Pancreas (tissue), 10 donors: ENCODE measurements around the gene ADD2. TPM values are rescaled to one million over a fixed set of nuclear protein-coding genes. Genes with fewer than 3 reads are reported as not detected.
"Not testable (repeated sequence)": the region's sequence is repeated elsewhere in the genome, so short reads cannot be mapped to it uniquely, and the experiment has no call there.

ENCODE experiments used
- ATAC-seq, 4 donors: fragments of 200-7000 bp; cut with Tn5 transposase; one replicate each; pipeline versions ENCODE4 v1.8.0 to v1.9.1; 2020; ENCODE audit warnings: mild to moderate bottlenecking in 4 of 4, moderate library complexity in 4 of 4
- DNase-seq, 6 donors: peaks; one replicate each; pipeline ENCODE4 v3.0.0-alpha.2; 2020
- FAIRE-seq: peaks from 2 replicates; lab custom pipeline; 2012; peaks lifted over from hg19 to GRCh38; lab: Jason Lieb, UNC
- H3K27ac ChIP-seq, 4 donors: fragments of 200-600 bp; sonication (generic); 1 replicate in 3 of 4; 2 replicates in 1 of 4; pipeline versions ENCODE4 v1.5.0 to v1.8.0; 2020
- H3K27me3 ChIP-seq, 4 donors: fragments of 200-600 bp; one replicate each; pipeline ENCODE4 v1.8.0; 2021
- H3K36me3 ChIP-seq, 3 donors: fragments of 200-600 bp; sonication (generic) in 1 of 3; one replicate each; pipeline versions ENCODE4 v1.5.0 to v1.8.0; 2020 to 2021
- H3K4me1 ChIP-seq, 3 donors: fragments of 200-600 bp; one replicate each; pipeline ENCODE4 v1.8.0; 2021
- H3K4me3 ChIP-seq, 4 donors: fragments of 200-600 bp; sonication (generic) in 2 of 4; one replicate each; pipeline versions ENCODE4 v1.5.0 to v1.8.0; 2020 to 2021
- H3K9me3 ChIP-seq, 4 donors: fragments of 200-600 bp; one replicate each; pipeline ENCODE4 v1.8.0; 2021
- WGBS, 2 donors: extraction: QIAGEN DNeasy Blood & Tissue Kit; methylation state at CpG; one replicate each; pipeline ENCODE4 v1.1.7; 2013; 5-methylcytosine and 5-hydroxymethylcytosine counted together
- intact Hi-C, 3 donors: fragments of 100-400 bp; cut with DNase I; formaldehyde crosslinking; loops; one replicate each; pipeline versions ENCODE4 v1.11.1 to v1.14.2; 2022
- polyA plus RNA-seq, 2 donors: library from polyadenylated mRNA; stranded (reverse); fragments of 200-250 nt; gene quantifications; one replicate each; pipeline ENCODE4 v1.2.3, GENCODE V29; 2013
- total RNA-seq, 6 donors: library from RNA; stranded (reverse); fragmentation: NEBNext Ultra II Directional in 4 of 6; extraction: Animal tissue kit (Norgen Biotek cat#: 25700) in 4 of 6; gene quantifications; one replicate each; pipeline versions ENCODE4 v1.2.1 to v1.2.4, GENCODE V29; 2021 to 2023
- TF ChIP-seq, protein P1 (sequence below), 4 donors: fragments of 200-600 bp; sonication (generic) in 3 of 4; IDR thresholded peaks; one replicate each; pipeline versions ENCODE4 v1.5.0 to v1.8.0; 2021; ENCODE audit warnings: antibody characterized with exemption in 4 of 4
- donor health status: healthy with polysubstance abuse.
- donor health status: DM: no; HTN: no; CAD: no; lungs with moderate emphysema.
- donor health status: DM: no; HTN: no; CAD: no.
- donor health status: control.
- donor health status: control.
- donor health status: Bipolar disorder and iron deficiency.
- donor health status: DM: yes; HTN: yes; CAD: no.
- donor health status: DM: no; HTN: no; CAD: no.
- donor health status: DM: no; HTN: no; CAD: no.
- donor health status: DM: yes; HTN: yes; CAD: no.

ADD2 gene
- total and polyA plus RNA-seq, 8 donors, result 0.38 to 5.5 (median 3.3) TPM

DNA sequence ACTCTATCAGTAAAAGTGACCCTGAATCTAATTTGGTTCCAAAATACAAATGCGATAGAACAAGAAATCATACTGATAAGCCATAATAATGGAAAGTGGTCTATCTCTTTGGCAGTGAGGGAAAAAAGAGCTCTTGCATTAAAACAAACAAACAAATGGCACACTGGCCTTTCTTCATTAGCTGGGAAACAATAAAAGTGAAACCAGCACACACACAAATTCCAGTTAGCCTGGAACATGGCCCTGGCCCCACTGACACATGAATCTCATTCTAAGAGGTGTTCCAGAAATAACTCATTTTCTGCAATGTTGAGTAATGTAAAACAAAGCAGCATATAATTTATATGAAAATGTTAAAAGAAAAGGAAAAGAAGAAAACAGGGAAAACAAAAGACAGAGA is 135.0 kb downstream of the ADD2 start:
- no peaks in the 10 kb centered on the region for H3K4me1 ChIP-seq
- H3K9me3 ChIP-seq, result no peaks in the 10 kb centered on the region
- no peak overlapping the region for H3K4me3 ChIP-seq
- DNase-seq (no peak), FAIRE-seq (no peak), ATAC-seq (no peak)
- H3K36me3 ChIP-seq, result no peaks in the 10 kb centered on the region
- TF ChIP-seq, protein P1, sequence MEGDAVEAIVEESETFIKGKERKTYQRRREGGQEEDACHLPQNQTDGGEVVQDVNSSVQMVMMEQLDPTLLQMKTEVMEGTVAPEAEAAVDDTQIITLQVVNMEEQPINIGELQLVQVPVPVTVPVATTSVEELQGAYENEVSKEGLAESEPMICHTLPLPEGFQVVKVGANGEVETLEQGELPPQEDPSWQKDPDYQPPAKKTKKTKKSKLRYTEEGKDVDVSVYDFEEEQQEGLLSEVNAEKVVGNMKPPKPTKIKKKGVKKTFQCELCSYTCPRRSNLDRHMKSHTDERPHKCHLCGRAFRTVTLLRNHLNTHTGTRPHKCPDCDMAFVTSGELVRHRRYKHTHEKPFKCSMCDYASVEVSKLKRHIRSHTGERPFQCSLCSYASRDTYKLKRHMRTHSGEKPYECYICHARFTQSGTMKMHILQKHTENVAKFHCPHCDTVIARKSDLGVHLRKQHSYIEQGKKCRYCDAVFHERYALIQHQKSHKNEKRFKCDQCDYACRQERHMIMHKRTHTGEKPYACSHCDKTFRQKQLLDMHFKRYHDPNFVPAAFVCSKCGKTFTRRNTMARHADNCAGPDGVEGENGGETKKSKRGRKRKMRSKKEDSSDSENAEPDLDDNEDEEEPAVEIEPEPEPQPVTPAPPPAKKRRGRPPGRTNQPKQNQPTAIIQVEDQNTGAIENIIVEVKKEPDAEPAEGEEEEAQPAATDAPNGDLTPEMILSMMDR (IDR thresholded peaks at IDR 0.05), result no peak
- intact Hi-C loops, result no loop called here
- no peak overlapping the region for H3K27ac ChIP-seq
- no peaks in the 10 kb centered on the region for H3K27me3 ChIP-seq
- WGBS, 2 donors, result 68 to 81% methylated on average over 1 of the region's 1 CpG

DNA sequence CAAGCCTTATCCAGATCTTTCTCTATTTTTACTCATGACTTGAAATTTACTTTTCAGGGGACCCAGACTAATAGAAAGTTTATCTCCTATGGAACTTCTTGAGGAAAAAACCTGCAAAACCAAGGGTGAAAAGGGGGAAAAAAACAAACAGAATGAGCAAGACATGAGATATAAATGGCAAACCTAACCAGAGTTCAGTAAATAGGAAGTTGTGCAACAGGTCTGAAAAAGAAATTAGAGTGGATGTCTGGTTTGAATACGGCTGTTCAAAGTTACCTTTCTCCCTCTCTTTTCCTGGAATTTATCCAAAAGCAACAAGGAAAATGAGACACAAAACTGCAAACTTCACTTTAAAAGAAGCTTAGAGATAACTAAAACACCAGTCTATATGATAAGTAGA is 135.6 kb downstream of the ADD2 start:
- TF ChIP-seq, protein P1 (IDR thresholded peaks at IDR 0.05), result no peak
- no peak for DNase-seq
- H3K27me3 ChIP-seq, result no peaks in the 10 kb centered on the region
- no peak for FAIRE-seq
- intact Hi-C loops, result no loop called here
- ATAC-seq, result no peak
- no peak overlapping the region for H3K27ac ChIP-seq
- H3K9me3 ChIP-seq, result no peaks in the 10 kb centered on the region
- 55 to 58% methylated on average over 1 of the region's 1 CpG for WGBS, 2 donors
- H3K4me3 ChIP-seq, result no peak overlapping the region
- H3K4me1 ChIP-seq, result no peaks in the 10 kb centered on the region
- no peaks in the 10 kb centered on the region for H3K36me3 ChIP-seq

DNA sequence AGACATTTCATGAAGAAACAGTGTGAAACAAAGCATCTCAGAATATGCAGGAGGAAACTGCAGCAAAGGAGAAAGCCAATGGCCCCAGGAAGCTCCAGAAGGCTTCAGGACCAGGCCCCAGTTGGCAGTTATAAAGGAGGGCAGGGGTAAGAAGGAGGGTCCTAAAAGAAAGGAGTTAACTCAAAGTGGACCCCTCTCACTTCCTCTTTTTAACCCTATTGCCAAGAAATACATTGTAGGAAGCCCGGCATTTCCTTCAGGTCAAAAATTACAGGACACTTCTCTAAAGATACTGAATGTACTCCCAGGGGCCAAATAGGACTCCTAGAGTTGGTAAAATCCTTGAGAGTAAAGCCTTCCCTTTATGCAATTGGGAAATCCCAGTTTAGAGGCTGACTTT is 137.2 kb downstream of the ADD2 start:
- no peak overlapping the region for H3K27ac ChIP-seq
- WGBS, 2 donors, result 88 to 91% methylated on average over 1 of the region's 1 CpG
- no peaks in the 10 kb centered on the region for H3K36me3 ChIP-seq
- DNase-seq (no peak), FAIRE-seq (no peak), ATAC-seq (no peak)
- no peaks in the 10 kb centered on the region for H3K4me1 ChIP-seq
- TF ChIP-seq, protein P1 (IDR thresholded peaks at IDR 0.05), result no peak
- no peak overlapping the region for H3K4me3 ChIP-seq
- intact Hi-C loops, result no loop called here
- H3K27me3 ChIP-seq, result no peaks in the 10 kb centered on the region
- H3K9me3 ChIP-seq, result no peaks in the 10 kb centered on the region

DNA sequence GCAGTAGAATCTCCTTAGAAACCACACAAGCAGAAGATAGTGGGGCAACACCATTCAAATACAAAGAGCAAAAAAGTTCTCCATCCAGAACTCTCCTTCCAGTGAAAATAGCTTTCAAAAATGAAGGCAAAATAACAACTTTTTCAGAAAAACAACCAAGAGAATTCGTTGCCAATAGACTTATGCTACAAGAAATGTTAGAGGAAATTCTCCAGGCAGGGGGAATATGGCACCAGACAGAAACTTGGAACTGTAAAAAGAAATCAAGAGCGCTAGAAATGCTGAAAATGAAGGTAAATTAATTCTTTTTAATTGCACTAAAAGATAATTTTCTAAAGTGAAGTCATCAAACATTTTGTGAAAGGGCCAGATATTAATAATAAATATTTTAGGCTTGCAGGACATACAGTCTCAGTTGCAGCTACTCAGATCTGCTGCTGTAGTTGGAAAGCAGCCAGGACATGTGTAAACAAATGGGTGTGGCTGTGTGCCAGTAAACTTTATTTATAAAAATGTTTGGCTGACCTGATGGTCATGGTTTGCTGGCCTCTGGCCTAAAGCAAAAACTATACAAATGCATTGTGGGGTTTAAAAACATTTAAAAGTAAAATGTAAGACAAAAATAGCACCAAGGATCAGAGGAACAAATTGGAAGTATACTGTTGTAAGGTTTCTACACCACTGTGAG is 140.6 kb downstream of the ADD2 start:
- Histone ChIP-seq H3K36me3 (no peaks in the 10 kb centered on the region), H3K27ac (no peak overlapping the region), H3K27me3 (no peaks in the 10 kb centered on the region), H3K4me1 (no peaks in the 10 kb centered on the region), H3K9me3 (no peaks in the 10 kb centered on the region), H3K4me3 (no peak overlapping the region)
- TF ChIP-seq, protein P1 (IDR thresholded peaks at IDR 0.05), result no peak
- FAIRE-seq, result no peak
- intact Hi-C loops, result no loop called here
- DNase-seq, result no peak
- ATAC-seq, result peak in 1 of 4 donors; percentile 51
- WGBS, 2 donors, result 49 to 59% methylated on average over 2 of the region's 2 CpGs

DNA sequence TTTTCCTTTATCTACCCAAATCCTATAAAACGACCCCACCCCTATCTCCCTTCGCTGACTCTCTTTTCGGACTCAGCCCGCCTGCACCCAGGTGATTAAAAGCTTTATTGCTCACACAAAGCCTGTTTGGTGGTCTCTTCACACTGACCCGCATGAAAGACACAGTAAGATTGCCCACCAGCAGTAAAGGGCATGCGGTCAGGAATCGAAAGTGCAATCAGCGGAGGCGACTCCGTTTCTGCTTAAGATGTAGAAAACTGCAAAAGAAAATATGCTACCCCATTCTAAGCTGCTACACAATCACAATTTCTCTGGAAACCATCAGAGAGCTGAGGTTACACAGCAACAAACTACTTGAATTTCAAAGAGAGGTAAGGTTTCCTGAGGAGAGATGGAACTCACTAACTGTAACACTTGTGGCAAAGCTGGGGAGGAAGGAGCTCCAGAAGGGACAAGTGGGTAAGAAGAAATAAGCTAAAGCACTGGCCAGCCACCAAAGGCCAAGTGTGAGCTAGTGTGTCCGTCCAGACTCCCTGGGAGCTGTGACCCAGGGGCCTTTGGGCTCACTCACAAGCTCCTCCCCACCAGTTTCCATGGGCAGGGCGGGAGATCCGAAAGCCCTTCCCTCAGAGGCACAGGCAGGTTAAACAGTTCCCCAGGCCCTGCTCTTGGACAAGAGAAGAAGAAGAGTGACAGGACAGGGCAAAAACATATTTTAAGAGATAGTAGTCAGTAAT is 141.6 kb downstream of the ADD2 start:
- Histone ChIP-seq H3K27ac (no peak overlapping the region), H3K4me3 (no peak overlapping the region), H3K4me1 (no peaks in the 10 kb centered on the region), H3K9me3 (no peaks in the 10 kb centered on the region), H3K36me3 (no peaks in the 10 kb centered on the region), H3K27me3 (no peaks in the 10 kb centered on the region)
- TF ChIP-seq, protein P1 (IDR thresholded peaks at IDR 0.05), result no peak
- intact Hi-C loops, result no loop called here
- FAIRE-seq, result no peak
- no peak for ATAC-seq
- DNase-seq, result no peak
- WGBS, 2 donors, result 81 to 86% methylated on average over 13 of the region's 13 CpGs

DNA sequence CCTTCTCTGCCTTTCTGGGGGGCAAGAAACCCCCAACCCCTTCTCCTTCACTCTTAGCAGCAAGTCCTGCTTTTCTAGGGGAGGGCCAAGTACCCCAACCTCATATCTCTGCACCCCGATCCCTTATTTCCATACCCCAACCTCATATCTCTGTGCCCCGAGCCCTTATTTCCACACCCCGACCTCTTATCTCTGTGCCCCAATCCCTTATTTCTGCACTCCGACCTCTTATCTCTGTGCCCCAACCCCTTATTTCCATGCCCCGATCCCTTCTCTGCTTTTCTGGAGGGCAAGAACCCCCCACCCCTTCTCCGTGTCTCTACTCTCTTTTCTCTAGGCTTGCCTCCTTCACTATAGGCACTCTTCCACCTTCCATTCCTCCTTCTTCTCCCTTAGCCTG is 146.5 kb downstream of the ADD2 start:
- H3K36me3 ChIP-seq, FAIRE-seq, H3K9me3 ChIP-seq, H3K27me3 ChIP-seq, intact Hi-C loops, ATAC-seq, DNase-seq, H3K4me3 ChIP-seq, H3K4me1 ChIP-seq, H3K27ac ChIP-seq: not testable (repeated sequence)
- 53 to 61% methylated on average over 6 of the region's 6 CpGs for WGBS, 2 donors
